ENCODE data around the gene SHISA9.

SHISA9 gene

GRCh38 chr16:12998361-12999085 lies 97.1 kb downstream of the SHISA9 start:
- Histone ChIP-seq H3K9me3 (ENCODE audit: control insufficient read depth in 5 of 5, low read length in 5 of 5) (peaks cover 0 to 4% (median 0%) of the 10 kb centered on the region in 5 donors), H3K4me3 (ENCODE audit: low read depth in 1 of 5, low read length in 5 of 5) (no peak overlapping the region), H3K9ac (ENCODE audit: low read length in 5 of 5) (no peak overlapping the region), H3K36me3 (ENCODE audit: control insufficient read depth in 5 of 5, insufficient read depth in 5 of 5, low read length in 5 of 5) (no peaks in the 10 kb centered on the region), H3K27me3 (ENCODE audit: control insufficient read depth in 5 of 5, insufficient read depth in 4 of 5, low read length in 5 of 5) (peaks cover 0 to 5% (median 0%) of the 10 kb centered on the region in 5 donors), H3K4me1 (ENCODE audit: control insufficient read depth in 5 of 5, insufficient read depth in 5 of 5, low read length in 5 of 5) (no peaks in the 10 kb centered on the region), H3K27ac (ENCODE audit: low read depth, low read length) (no peak overlapping the region)

DNA sequence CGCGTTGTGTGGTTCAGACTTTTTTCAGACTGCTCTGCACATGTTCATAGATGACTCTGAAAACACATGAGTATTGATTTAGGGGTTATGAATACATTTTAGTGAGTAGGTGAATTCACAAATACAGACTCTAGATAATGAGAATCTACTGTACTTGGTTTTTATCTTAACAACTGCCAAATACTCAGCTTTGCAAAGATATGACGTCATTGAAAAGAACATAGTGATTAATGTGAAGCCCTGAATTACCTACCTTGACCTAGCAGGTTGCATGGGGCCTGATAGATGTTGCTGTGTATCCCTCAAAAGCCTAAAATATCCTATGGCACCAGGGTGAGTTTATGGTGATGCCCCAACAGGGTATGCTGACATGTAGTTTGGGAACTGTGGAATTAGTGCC lies 98.0 kb downstream of the SHISA9 start:
- no peaks in the 10 kb centered on the region for H3K36me3 ChIP-seq (ENCODE audit: control insufficient read depth in 5 of 5, insufficient read depth in 5 of 5, low read length in 5 of 5)
- H3K4me1 ChIP-seq (ENCODE audit: control insufficient read depth in 5 of 5, insufficient read depth in 5 of 5, low read length in 5 of 5) = no peaks in the 10 kb centered on the region
- peaks cover 0 to 4% (median 0%) of the 10 kb centered on the region in 5 donors for H3K9me3 ChIP-seq (ENCODE audit: control insufficient read depth in 5 of 5, low read length in 5 of 5)
- H3K27ac ChIP-seq (ENCODE audit: low read depth, low read length) = no peak overlapping the region
- H3K9ac ChIP-seq (ENCODE audit: low read length in 5 of 5) = no peak overlapping the region
- H3K27me3 ChIP-seq (ENCODE audit: control insufficient read depth in 5 of 5, insufficient read depth in 4 of 5, low read length in 5 of 5) = peaks cover 0 to 5% (median 0%) of the 10 kb centered on the region in 5 donors
- H3K4me3 ChIP-seq (ENCODE audit: low read depth in 1 of 5, low read length in 5 of 5) = no peak overlapping the region

DNA sequence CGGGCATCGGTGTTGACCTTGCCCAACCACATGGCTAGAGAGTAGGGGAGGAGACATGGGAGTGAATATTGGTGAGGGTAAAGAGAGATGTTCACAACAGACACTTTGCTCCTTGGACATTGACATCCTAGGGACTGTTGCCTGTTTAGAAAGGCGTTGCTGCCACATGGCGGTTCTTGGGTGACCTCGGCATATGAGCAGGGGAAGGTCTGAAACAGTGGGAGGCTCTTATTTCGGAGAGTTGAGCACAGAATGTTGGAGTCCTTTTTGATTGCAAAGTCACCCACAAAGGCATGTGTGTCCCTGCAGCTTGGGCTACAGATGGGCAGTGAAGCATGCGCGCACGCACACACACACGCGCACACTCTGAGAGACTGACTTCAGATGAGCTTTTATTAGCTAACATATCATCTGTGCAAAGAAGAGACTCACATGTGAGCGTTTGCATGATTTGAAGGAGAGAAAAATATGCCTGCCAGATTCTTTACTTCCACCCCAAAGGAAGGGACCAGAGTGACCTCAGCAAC lies 104.4 kb downstream of the SHISA9 start:
- Histone ChIP-seq H3K27me3 (ENCODE audit: control insufficient read depth in 5 of 5, insufficient read depth in 4 of 5, low read length in 5 of 5) (no peaks in the 10 kb centered on the region), H3K36me3 (ENCODE audit: control insufficient read depth in 5 of 5, insufficient read depth in 5 of 5, low read length in 5 of 5) (no peaks in the 10 kb centered on the region), H3K9me3 (ENCODE audit: control insufficient read depth in 5 of 5, low read length in 5 of 5) (no peaks in the 10 kb centered on the region), H3K4me3 (ENCODE audit: low read depth in 1 of 5, low read length in 5 of 5) (no peak overlapping the region), H3K9ac (ENCODE audit: low read length in 5 of 5) (no peak overlapping the region), H3K4me1 (ENCODE audit: control insufficient read depth in 5 of 5, insufficient read depth in 5 of 5, low read length in 5 of 5) (no peaks in the 10 kb centered on the region), H3K27ac (ENCODE audit: low read depth, low read length) (no peak overlapping the region)

GRCh38 chr16:13012601-13013000 lies 111.2 kb downstream of the SHISA9 start:
- Histone ChIP-seq H3K4me1 (ENCODE audit: control insufficient read depth in 5 of 5, insufficient read depth in 5 of 5, low read length in 5 of 5) (no peaks in the 10 kb centered on the region), H3K36me3 (ENCODE audit: control insufficient read depth in 5 of 5, insufficient read depth in 5 of 5, low read length in 5 of 5) (no peaks in the 10 kb centered on the region), H3K9ac (ENCODE audit: low read length in 5 of 5) (no peak overlapping the region), H3K9me3 (ENCODE audit: control insufficient read depth in 5 of 5, low read length in 5 of 5) (no peaks in the 10 kb centered on the region), H3K27me3 (ENCODE audit: control insufficient read depth in 5 of 5, insufficient read depth in 4 of 5, low read length in 5 of 5) (peaks cover 0 to 2% (median 0%) of the 10 kb centered on the region in 5 donors), H3K4me3 (ENCODE audit: low read depth in 1 of 5, low read length in 5 of 5) (no peak overlapping the region), H3K27ac (ENCODE audit: low read depth, low read length) (no peak overlapping the region)

DNA sequence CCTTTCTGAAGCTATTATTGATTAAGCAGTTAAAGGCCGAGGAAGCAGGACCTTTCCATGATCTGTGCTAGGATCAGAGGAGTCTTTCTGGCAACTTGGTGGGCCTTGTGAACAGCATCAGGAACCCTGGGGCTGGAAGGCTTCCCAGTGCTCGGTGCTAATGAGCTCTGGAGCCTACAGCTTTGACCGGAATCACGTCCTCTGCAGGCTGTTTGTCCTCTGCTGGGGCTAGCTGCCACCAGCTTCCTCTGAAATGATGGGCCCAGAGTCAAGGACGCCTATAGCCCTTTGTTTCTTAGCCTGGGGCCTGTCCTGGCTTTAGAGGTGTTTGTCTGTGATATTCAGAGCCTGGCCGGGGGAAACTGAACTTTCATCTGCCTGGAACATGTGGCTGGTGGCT lies 111.6 kb downstream of the SHISA9 start:
- Histone ChIP-seq H3K36me3 (ENCODE audit: control insufficient read depth in 5 of 5, insufficient read depth in 5 of 5, low read length in 5 of 5) (no peaks in the 10 kb centered on the region), H3K27ac (ENCODE audit: low read depth, low read length) (no peak overlapping the region), H3K27me3 (ENCODE audit: control insufficient read depth in 5 of 5, insufficient read depth in 4 of 5, low read length in 5 of 5) (peaks cover 0 to 2% (median 0%) of the 10 kb centered on the region in 5 donors), H3K9ac (ENCODE audit: low read length in 5 of 5) (no peak overlapping the region), H3K4me1 (ENCODE audit: control insufficient read depth in 5 of 5, insufficient read depth in 5 of 5, low read length in 5 of 5) (no peaks in the 10 kb centered on the region), H3K9me3 (ENCODE audit: control insufficient read depth in 5 of 5, low read length in 5 of 5) (no peaks in the 10 kb centered on the region), H3K4me3 (ENCODE audit: low read depth in 1 of 5, low read length in 5 of 5) (no peak overlapping the region)

- Histone ChIP-seq H3K27ac (ENCODE audit: low read depth, low read length) (no peak overlapping the region), H3K27me3 (ENCODE audit: control insufficient read depth in 5 of 5, insufficient read depth in 4 of 5, low read length in 5 of 5) (peaks cover 0 to 2% (median 0%) of the 10 kb centered on the region in 5 donors), H3K4me3 (ENCODE audit: low read depth in 1 of 5, low read length in 5 of 5) (no peak overlapping the region), H3K36me3 (ENCODE audit: control insufficient read depth in 5 of 5, insufficient read depth in 5 of 5, low read length in 5 of 5) (no peaks in the 10 kb centered on the region), H3K9me3 (ENCODE audit: control insufficient read depth in 5 of 5, low read length in 5 of 5) (no peaks in the 10 kb centered on the region), H3K4me1 (ENCODE audit: control insufficient read depth in 5 of 5, insufficient read depth in 5 of 5, low read length in 5 of 5) (no peaks in the 10 kb centered on the region), H3K9ac (ENCODE audit: low read length in 5 of 5) (no peak overlapping the region)
Observed at GRCh38 chr16:13014476-13014875, 113.1 kb downstream of the SHISA9 start.

GRCh38 chr16:13018026-13018425 lies 116.6 kb downstream of the SHISA9 start:
- H3K27ac ChIP-seq (ENCODE audit: low read depth, low read length) = no peak overlapping the region
- no peaks in the 10 kb centered on the region for H3K9me3 ChIP-seq (ENCODE audit: control insufficient read depth in 5 of 5, low read length in 5 of 5)
- peaks cover 0 to 1% (median 0%) of the 10 kb centered on the region in 5 donors for H3K27me3 ChIP-seq (ENCODE audit: control insufficient read depth in 5 of 5, insufficient read depth in 4 of 5, low read length in 5 of 5)
- no peak overlapping the region for H3K9ac ChIP-seq (ENCODE audit: low read length in 5 of 5)
- no peaks in the 10 kb centered on the region for H3K4me1 ChIP-seq (ENCODE audit: control insufficient read depth in 5 of 5, insufficient read depth in 5 of 5, low read length in 5 of 5)
- H3K4me3 ChIP-seq (ENCODE audit: low read depth in 1 of 5, low read length in 5 of 5) = no peak overlapping the region
- no peaks in the 10 kb centered on the region for H3K36me3 ChIP-seq (ENCODE audit: control insufficient read depth in 5 of 5, insufficient read depth in 5 of 5, low read length in 5 of 5)

- Histone ChIP-seq H3K4me1 (ENCODE audit: control insufficient read depth in 5 of 5, insufficient read depth in 5 of 5, low read length in 5 of 5) (no peaks in the 10 kb centered on the region), H3K9ac (ENCODE audit: low read length in 5 of 5) (no peak overlapping the region), H3K4me3 (ENCODE audit: low read depth in 1 of 5, low read length in 5 of 5) (no peak overlapping the region), H3K27me3 (ENCODE audit: control insufficient read depth in 5 of 5, insufficient read depth in 4 of 5, low read length in 5 of 5) (peaks cover 0 to 3% (median 0%) of the 10 kb centered on the region in 5 donors), H3K27ac (ENCODE audit: low read depth, low read length) (no peak overlapping the region), H3K36me3 (ENCODE audit: control insufficient read depth in 5 of 5, insufficient read depth in 5 of 5, low read length in 5 of 5) (no peaks in the 10 kb centered on the region), H3K9me3 (ENCODE audit: control insufficient read depth in 5 of 5, low read length in 5 of 5) (peaks cover 0 to 9% (median 2%) of the 10 kb centered on the region in 5 donors)
Observed at GRCh38 chr16:13021996-13022395, 120.6 kb downstream of the SHISA9 start.

DNA sequence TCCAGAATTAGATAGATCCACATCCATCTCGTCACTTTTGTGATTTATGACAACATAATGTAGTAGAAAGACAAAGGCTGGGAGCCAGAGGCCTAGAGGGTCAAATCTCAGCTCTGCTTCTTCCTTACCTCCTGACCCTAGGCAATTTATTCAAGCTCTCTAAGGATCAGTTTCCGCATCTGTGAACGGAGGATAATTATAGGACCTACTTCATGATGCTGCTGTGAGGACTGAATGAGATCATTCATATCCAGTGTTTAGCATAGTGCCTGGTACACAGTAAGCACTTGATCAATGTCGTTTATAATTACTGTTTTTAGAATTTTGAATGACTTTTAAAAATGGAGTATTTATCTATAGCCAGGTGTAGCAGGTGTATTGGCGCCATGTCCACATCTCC lies 128.4 kb downstream of the SHISA9 start:
- H3K27ac ChIP-seq (ENCODE audit: low read depth, low read length) = no peak overlapping the region
- no peak overlapping the region for H3K4me3 ChIP-seq (ENCODE audit: low read depth in 1 of 5, low read length in 5 of 5)
- no peak overlapping the region for H3K9ac ChIP-seq (ENCODE audit: low read length in 5 of 5)
- H3K36me3 ChIP-seq (ENCODE audit: control insufficient read depth in 5 of 5, insufficient read depth in 5 of 5, low read length in 5 of 5) = no peaks in the 10 kb centered on the region
- H3K9me3 ChIP-seq (ENCODE audit: control insufficient read depth in 5 of 5, low read length in 5 of 5) = peaks cover 0 to 9% (median 2%) of the 10 kb centered on the region in 5 donors
- no peaks in the 10 kb centered on the region for H3K27me3 ChIP-seq (ENCODE audit: control insufficient read depth in 5 of 5, insufficient read depth in 4 of 5, low read length in 5 of 5)
- H3K4me1 ChIP-seq (ENCODE audit: control insufficient read depth in 5 of 5, insufficient read depth in 5 of 5, low read length in 5 of 5) = no peaks in the 10 kb centered on the region

DNA sequence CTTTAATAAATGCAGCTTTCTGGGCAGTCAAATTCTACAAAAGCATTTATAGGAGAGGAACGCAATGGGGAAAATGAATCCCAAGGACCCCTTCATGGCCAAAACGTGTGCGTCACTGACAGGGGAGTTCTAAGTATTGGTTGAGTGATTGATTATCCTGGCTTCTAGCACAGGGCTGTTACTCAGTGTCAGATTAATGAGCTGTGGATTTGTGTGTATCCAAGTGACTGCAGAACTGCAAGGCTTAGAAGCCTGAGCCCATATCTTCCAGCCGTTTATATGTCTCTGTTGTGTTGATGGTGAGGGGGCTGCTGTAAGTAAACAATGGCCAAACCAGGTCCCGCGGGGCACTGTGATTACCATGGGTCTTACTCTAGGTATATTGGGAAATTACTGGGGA lies 129.4 kb downstream of the SHISA9 start:
- no peaks in the 10 kb centered on the region for H3K27me3 ChIP-seq (ENCODE audit: control insufficient read depth in 5 of 5, insufficient read depth in 4 of 5, low read length in 5 of 5)
- H3K4me1 ChIP-seq (ENCODE audit: control insufficient read depth in 5 of 5, insufficient read depth in 5 of 5, low read length in 5 of 5) = no peaks in the 10 kb centered on the region
- no peak overlapping the region for H3K27ac ChIP-seq (ENCODE audit: low read depth, low read length)
- H3K4me3 ChIP-seq (ENCODE audit: low read depth in 1 of 5, low read length in 5 of 5) = no peak overlapping the region
- H3K9ac ChIP-seq (ENCODE audit: low read length in 5 of 5) = no peak overlapping the region
- H3K9me3 ChIP-seq (ENCODE audit: control insufficient read depth in 5 of 5, low read length in 5 of 5) = peaks cover 0 to 9% (median 2%) of the 10 kb centered on the region in 5 donors
- no peaks in the 10 kb centered on the region for H3K36me3 ChIP-seq (ENCODE audit: control insufficient read depth in 5 of 5, insufficient read depth in 5 of 5, low read length in 5 of 5)
